Measurements from ENCODE around the gene CTAG1B.
"Not testable (repeated sequence)": the region's sequence is repeated elsewhere in the genome, so short reads cannot be mapped to it uniquely, and the experiment has no call there.

Gene CTAG1B

DNA sequence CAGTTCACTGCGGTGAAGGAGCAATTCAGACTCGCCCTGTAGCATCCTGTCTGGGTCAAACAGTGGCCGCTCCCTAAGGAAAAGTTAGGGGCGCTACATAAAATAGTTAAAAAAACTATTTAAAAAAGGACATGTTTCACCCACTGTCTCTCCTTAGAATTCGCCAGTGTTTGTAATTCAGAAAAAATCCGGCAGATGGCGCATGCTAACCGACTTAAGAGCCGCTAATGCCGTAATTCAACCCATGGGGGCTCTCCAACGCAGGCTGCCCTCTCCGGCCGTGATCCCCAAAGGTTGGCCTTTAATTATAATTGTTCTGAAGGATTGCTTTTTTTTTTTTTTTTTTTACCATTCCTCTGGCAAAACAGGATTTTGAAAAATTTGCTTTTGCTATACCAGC, 28.7 kb downstream of the CTAG1B start:
- not testable (repeated sequence) for DNase-seq (ENCODE audit: extremely low read depth in 1 of 2, low read depth in 1 of 2)

DNA sequence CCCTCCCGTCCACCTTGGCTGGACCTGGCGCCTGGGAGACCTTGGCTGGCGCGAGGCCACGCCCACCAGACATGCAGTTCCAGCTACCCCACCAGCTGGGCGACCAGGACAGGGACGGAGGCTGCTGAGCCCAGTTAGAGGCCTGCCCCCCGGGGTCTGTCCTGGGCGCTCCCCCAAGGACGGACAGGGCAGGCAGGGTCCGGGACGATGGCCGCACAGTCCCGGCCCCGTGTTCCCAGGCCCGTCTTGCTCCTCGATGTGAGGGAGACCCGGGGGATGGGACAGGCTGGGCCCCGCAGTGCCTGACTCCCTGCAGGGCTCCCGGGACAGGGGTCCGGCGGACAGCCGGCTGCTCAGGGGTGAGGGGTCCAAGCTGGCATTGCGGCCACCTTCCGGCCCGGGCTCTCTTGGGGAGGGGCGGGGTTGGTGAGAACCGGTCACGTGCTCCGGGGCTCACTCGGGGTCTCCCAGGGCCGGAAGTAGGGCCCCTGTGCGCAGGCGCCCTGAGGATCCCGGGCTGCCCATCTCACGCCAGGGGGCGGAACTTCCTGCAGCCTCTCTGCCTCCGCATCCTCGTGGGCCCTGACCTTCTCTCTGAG, 34.4 kb downstream of the CTAG1B start, which contains the start of gene CTAG1A:
TSS of gene CTAG1A (plus strand) at position 549 of the 599 bp plus-strand sequence. CDS start 74 bp downstream, outside the sequence.
- not testable (repeated sequence) for DNase-seq (ENCODE audit: extremely low read depth in 1 of 2, low read depth in 1 of 2)

DNA sequence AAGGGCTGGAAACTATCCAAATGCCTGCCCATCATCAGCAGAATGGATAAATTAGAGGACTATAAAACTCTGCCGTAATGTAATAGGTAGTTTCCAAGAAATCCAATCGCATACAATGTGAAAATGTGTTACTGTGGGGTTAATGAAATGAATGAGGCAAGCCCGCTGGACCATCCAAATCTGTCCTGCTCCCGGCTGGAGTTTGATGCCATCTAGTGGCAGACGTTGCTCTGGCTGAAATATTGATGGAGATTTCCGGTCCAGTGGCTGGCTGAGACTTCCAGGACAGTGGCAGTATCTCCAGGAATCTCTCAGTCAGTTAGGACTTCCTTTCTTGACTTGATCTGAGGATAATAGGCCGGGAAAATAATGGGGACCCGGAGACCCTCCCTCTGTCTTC, 36.1 kb downstream of the CTAG1B start:
- not testable (repeated sequence) for DNase-seq (ENCODE audit: extremely low read depth in 1 of 2, low read depth in 1 of 2)

DNA sequence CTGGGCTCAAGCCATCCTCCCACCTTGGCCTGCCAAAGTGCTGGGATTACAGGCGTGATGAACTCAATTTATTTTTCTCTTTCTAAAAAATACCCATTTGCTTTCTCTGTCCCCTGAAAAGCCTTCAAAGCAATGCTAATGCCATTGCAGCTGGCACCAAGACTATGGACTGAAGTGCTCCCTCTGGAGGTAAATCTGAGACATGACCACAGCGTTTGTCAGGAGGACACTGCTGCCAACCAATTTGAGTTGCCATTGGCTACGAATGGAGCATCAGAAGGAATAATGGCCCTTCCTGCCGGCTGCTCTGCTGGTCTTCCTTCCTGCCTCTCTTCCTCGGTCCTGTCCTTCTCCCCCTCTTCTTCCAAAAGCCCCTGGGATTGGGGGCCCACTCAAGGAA, 44.0 kb downstream of the CTAG1B start:
- DNase-seq (ENCODE audit: extremely low read depth in 1 of 2, low read depth in 1 of 2) = not testable (repeated sequence)

DNA sequence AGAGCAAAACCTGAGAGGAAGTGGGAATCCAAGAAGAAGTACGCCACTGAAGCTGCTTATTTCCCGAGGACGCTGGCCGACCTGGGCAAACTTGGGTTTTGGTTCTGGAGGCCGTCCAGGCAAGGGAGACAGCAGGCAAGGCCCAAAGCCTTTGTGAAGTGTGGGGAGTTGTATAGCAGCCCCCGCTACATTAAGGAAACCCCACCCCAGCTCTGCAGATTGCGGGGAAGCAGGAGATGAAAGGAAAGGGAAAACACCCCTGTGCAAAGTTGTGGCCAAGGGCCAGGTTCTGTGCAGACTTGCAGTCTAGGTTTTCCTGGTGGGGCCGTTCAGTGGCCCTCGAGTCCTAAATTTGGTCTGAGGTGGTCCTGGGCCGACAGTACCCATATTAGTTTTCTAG, 46.0 kb downstream of the CTAG1B start:
- not testable (repeated sequence) for DNase-seq (ENCODE audit: extremely low read depth in 1 of 2, low read depth in 1 of 2)

DNA sequence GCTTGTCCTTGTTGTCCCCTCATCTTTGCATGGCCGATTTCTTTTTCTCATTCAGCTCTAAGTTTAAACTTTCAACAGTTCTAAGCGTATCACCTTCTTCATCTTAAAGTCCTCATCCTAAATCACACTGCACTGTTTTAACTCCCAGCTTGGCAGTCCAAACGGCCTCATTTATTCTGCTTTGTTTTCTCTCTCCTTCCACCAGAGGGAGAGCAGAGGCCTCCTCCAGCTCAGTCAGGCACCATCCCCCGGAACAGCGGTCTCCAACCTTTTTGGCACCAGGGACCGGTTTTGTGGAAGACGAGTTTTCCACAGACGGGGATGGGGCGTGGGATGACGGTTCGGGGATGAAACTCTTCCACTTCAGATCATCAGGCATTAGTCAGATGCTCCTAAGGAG, 48.7 kb downstream of the CTAG1B start:
- DNase-seq (ENCODE audit: extremely low read depth in 1 of 2, low read depth in 1 of 2) = not testable (repeated sequence)

Measured in stimulated activated CD8-positive, alpha-beta memory T cell treated with anti-CD3 and anti-CD28 coated beads, Interleukin-7, amount 100 ng/mL, for 48 hours (primary cell).